22Rv1 (cell line): Measurements from ENCODE around the gene PRRT3.

Source experiments
- H3K27ac ChIP-seq: fragments of 450-650 bp; 2 replicates; pipeline ENCODE4 v1.5.1; 2017
- CTCF ChIP-seq: fragments of 450-650 bp; IDR thresholded peaks from 2 replicates; pipeline ENCODE4 v1.5.1; 2017; ENCODE audit warnings: mild to moderate bottlenecking
- ZFX ChIP-seq: fragments of 450-650 bp; IDR thresholded peaks from 2 replicates; pipeline ENCODE4 v1.6.1; 2017; ENCODE audit warnings: antibody characterized with exemption, borderline replicate concordance

PRRT3 gene

GRCh38 chr3:9951962-9952805, at the start of gene PRRT3:
PRRT3 (minus strand) TSS chr3:9952408; CDS start chr3:9950115, 2,293 bp downstream.
- TF ChIP-seq ZFX (no peak), CTCF (no peak)
- H3K27ac ChIP-seq = peak within 1 kb of the TSS; percentile 47

- TF ChIP-seq CTCF (no peak), ZFX (no peak)
- H3K27ac ChIP-seq = no peak overlapping the region
Measured at GRCh38 chr3:10000686-10001085, 48.5 kb upstream of the PRRT3 start.

GRCh38 chr3:9994086-9994844, 42.1 kb upstream of the PRRT3 start:
- TF ChIP-seq CTCF = no peak
- TF ChIP-seq ZFX = no peak
- H3K27ac ChIP-seq = no peak overlapping the region

- TF ChIP-seq ZFX (no peak), CTCF (no peak)
- peak overlapping the region; percentile 72 for H3K27ac ChIP-seq
Measured at GRCh38 chr3:9986230-9986725, 34.1 kb upstream of the PRRT3 start.

- no peak for TF ChIP-seq CTCF
- H3K27ac ChIP-seq = no peak overlapping the region
Measured at GRCh38 chr3:9980251-9980650, 28.0 kb upstream of the PRRT3 start.

GRCh38 chr3:9978710-9979305, 26.6 kb upstream of the PRRT3 start:
- no peak for TF ChIP-seq ZFX
- peak overlapping the region; percentile 69; the same call in 1 of the 2 replicates for H3K27ac ChIP-seq
